GM12878 (cell line): Measurements from ENCODE around the gene FAM124B. TPM values are rescaled to one million over a fixed set of nuclear protein-coding genes. Genes with fewer than 3 reads are reported as not detected.

Experiments used
- ATAC-seq: fragments of 200-7000 bp; cut with Tn5 transposase; 3 replicates; pipeline ENCODE4 v1.9.1; 2020; ENCODE audit warnings: mild to moderate bottlenecking, moderate library complexity
- BruUV-seq: library from RNA; stranded (reverse); fragments of 400-500 nt; replicated peaks from 2 replicates; lab custom pipeline; 2021; lab: Mats Ljungman, UMichigan
- CTCF ChIA-PET: fragments of 300-600 bp; sonication (Branson Sonifier 250); formaldehyde crosslinking; extraction: SDS; loops from one replicate; lab custom pipeline; 2021; ENCODE audit warnings: inconsistent platforms; lab: Yijun Ruan, JAX
- POLR2A ChIA-PET: fragments of 350-600 bp; formaldehyde crosslinking; extraction: SDS; loops from one replicate; lab custom pipeline; 2021; ENCODE audit warnings: inconsistent platforms; lab: Charles Lee
- RAD21 ChIA-PET: fragments of 300-600 bp; sonication (Branson Sonifier 250); formaldehyde crosslinking; loops from one replicate; lab custom pipeline; 2023; ENCODE audit warnings: antibody characterized with exemption; ENCODE audit not compliant: unreplicated experiment; lab: Charles Lee
- SMC1A ChIA-PET: fragments of 300-600 bp; sonication (Branson Sonifier 250); formaldehyde crosslinking; loops from one replicate; lab custom pipeline; 2023; ENCODE audit not compliant: unreplicated experiment, uncharacterized antibody; lab: Charles Lee
- DNase-seq: peaks from one replicate; pipeline ENCODE4 v3.0.0-alpha.2; 2011; ENCODE audit warnings: low read depth, low spot score
- FAIRE-seq: peaks from 3 replicates; lab custom pipeline; 2011; peaks lifted over from hg19 to GRCh38; lab: Jason Lieb, UNC
- H2AFZ ChIP-seq: 2 replicates; pipeline ENCODE4 v1.6.0; 2011; ENCODE audit warnings: low read depth, low read length, control low read depth; ENCODE audit not compliant: control insufficient read depth
- H3K27ac ChIP-seq: 2 replicates; pipeline ENCODE4 v1.5.1; 2011; ENCODE audit warnings: control low read depth; ENCODE audit not compliant: control insufficient read depth, insufficient read depth
- H3K27me3 ChIP-seq, 2 experiments: replicated peaks in 1 of 2; 2 replicates each; pipeline versions ENCODE4 v1.6.0 to v1.6.1; 2011; ENCODE audit warnings: low read length in 1 of 2; ENCODE audit not compliant: control insufficient read depth in 2 of 2, insufficient read depth in 2 of 2
- H3K36me3 ChIP-seq, 2 experiments: 2 replicates each; pipeline ENCODE4 v1.5.1; 2011; ENCODE audit warnings: low read length in 1 of 2; ENCODE audit not compliant: control insufficient read depth in 2 of 2, insufficient read depth in 2 of 2
- H3K4me1 ChIP-seq: 2 replicates; pipeline ENCODE4 v1.6.1; 2011; ENCODE audit warnings: mild to moderate bottlenecking, low read length, moderate library complexity, mixed read lengths; ENCODE audit not compliant: control insufficient read depth, insufficient read depth
- H3K4me2 ChIP-seq: 2 replicates; pipeline ENCODE4 v1.6.0; 2011; ENCODE audit warnings: control low read depth; ENCODE audit not compliant: control insufficient read depth, insufficient read depth
- H3K4me3 ChIP-seq: fragments of 200-600 bp; sonication (generic); 2 replicates; pipeline ENCODE4 v1.5.1; 2016
- H3K79me2 ChIP-seq: 2 replicates; pipeline ENCODE4 v1.6.0; 2011; ENCODE audit warnings: low read length; ENCODE audit not compliant: control insufficient read depth, insufficient read depth
- H3K9ac ChIP-seq: 2 replicates; pipeline ENCODE4 v1.8.0; 2011; ENCODE audit warnings: low read length, control low read depth, mixed read lengths; ENCODE audit not compliant: control insufficient read depth, insufficient read depth
- H3K9me3 ChIP-seq: replicated peaks from 3 replicates; pipeline ENCODE4 v1.5.1; 2011; ENCODE audit warnings: mild to moderate bottlenecking, low read length; ENCODE audit not compliant: control insufficient read depth, insufficient read depth
- H4K20me1 ChIP-seq: 2 replicates; pipeline ENCODE4 v1.6.0; 2011; ENCODE audit not compliant: control insufficient read depth, insufficient read depth
- BACH1 ChIP-seq: fragments of 450-650 bp; IDR thresholded peaks from 2 replicates; pipeline ENCODE4 v1.6.1; 2017; ENCODE audit warnings: mild to moderate bottlenecking, borderline replicate concordance
- CHD2 ChIP-seq: IDR thresholded peaks from 2 replicates; pipeline ENCODE4 v1.6.1; 2011; ENCODE audit warnings: low read depth, low read length, improper control_type of control experiment, borderline replicate concordance
- PML ChIP-seq: IDR thresholded peaks from 2 replicates; pipeline ENCODE4 v1.6.1; 2012; ENCODE audit warnings: low read length, inconsistent platforms
- RFX5 ChIP-seq: IDR thresholded peaks from 2 replicates; pipeline ENCODE4 v1.6.1; 2011; ENCODE audit warnings: low read depth, low read length, improper control_type of control experiment
- SREBF1 ChIP-seq: IDR thresholded peaks from 2 replicates; pipeline ENCODE4 v1.6.1; 2012; ENCODE audit warnings: mild to moderate bottlenecking, low read length
- WGBS: methylation state at CpG from one replicate; pipeline ENCODE4 v1.1.6; 2016; ENCODE audit warnings: low lambda C conversion rate; ENCODE audit not compliant: insufficient replicate concordance, insufficient coverage; ENCODE audit errors: missing lambda C conversion rate; 5-methylcytosine and 5-hydroxymethylcytosine counted together
- in situ Hi-C: fragments of 300-500 bp; cut with MboI; formaldehyde crosslinking; loops from 9 replicates; pipeline ENCODE4 v1.14.3; 2018; ENCODE audit warnings: mixed read lengths
- intact Hi-C: fragments of 100-400 bp; cut with micrococcal nuclease; formaldehyde crosslinking; loops from one replicate; pipeline ENCODE4 v1.14.2; 2022; ENCODE audit not compliant: unreplicated experiment
- polyA plus RNA-seq, 11 experiments: library from polyadenylated mRNA; depleted of rRNA in 4 of 11; unstranded in 6 of 11; stranded (reverse) in 5 of 11; fragments of >200 nt; fragmentation: Nextera tagmentation in 4 of 11; fragmentation: Illumina TruSeq in 1 of 11; extraction: Ambion mirVana in 4 of 11; extraction: Trizol in 1 of 11; gene quantifications; 1 replicate in 1 of 11; 2 replicates in 10 of 11; pipeline versions ENCODE4 v1.2.1 to v1.2.3, GENCODE V29; 2011 to 2016; ENCODE audit warnings: inconsistent platforms in 2 of 11, missing spikeins in 2 of 11, low read depth in 1 of 11
- total RNA-seq, 4 experiments: library from RNA; depleted of rRNA in 3 of 4; stranded (reverse); fragments of >200 nt in 3 of 4; fragmentation: Illumina TruSeq in 1 of 4; extraction: Trizol in 1 of 4; gene quantifications; 2 replicates each; pipeline versions ENCODE4 v1.2.1 to v1.2.3, GENCODE V29; 2013 to 2021
- TF ChIP-seq, protein P1 (sequence below): fragments of 450-650 bp; IDR thresholded peaks from 2 replicates; pipeline ENCODE4 v1.6.1; 2017; ENCODE audit warnings: antibody characterized with exemption, mild to moderate bottlenecking, moderate library complexity
- TF ChIP-seq, protein P2 (sequence below): IDR thresholded peaks from 2 replicates; pipeline ENCODE4 v1.6.1; 2012; ENCODE audit warnings: low read depth, low read length, improper control_type of control experiment

Gene FAM124B
- total and polyA plus RNA-seq, 10 of the 15 experiments (the other 5 are each of a cell fraction or from before 2014, with no cell fraction given), result not detected

GRCh38 chr2:224433442-224433841 is 31.5 kb upstream of the FAM124B start:
- no peak for FAIRE-seq
- RAD21 ChIA-PET, result no interaction called here
- BruUV-seq, result no TSS peak

More at GRCh38 chr2:224433442-224433841, 31.5 kb upstream of the FAM124B start:
- in situ Hi-C loops, result no loop called here
- no peaks in the 10 kb centered on the region for H3K36me3 ChIP-seq
- H3K4me3 ChIP-seq, result no peak overlapping the region
- POLR2A ChIA-PET, result interaction anchor here (0.6 kb wide), 1 partner anchor 391 kb away, joined by 4 read pairs; no protein-coding TSS in a partner anchor
- TF ChIP-seq BACH1 (no peak), PML (no peak), RFX5 (no peak), CHD2 (no peak), SREBF1 (no peak)
- TF ChIP-seq, protein P1, sequence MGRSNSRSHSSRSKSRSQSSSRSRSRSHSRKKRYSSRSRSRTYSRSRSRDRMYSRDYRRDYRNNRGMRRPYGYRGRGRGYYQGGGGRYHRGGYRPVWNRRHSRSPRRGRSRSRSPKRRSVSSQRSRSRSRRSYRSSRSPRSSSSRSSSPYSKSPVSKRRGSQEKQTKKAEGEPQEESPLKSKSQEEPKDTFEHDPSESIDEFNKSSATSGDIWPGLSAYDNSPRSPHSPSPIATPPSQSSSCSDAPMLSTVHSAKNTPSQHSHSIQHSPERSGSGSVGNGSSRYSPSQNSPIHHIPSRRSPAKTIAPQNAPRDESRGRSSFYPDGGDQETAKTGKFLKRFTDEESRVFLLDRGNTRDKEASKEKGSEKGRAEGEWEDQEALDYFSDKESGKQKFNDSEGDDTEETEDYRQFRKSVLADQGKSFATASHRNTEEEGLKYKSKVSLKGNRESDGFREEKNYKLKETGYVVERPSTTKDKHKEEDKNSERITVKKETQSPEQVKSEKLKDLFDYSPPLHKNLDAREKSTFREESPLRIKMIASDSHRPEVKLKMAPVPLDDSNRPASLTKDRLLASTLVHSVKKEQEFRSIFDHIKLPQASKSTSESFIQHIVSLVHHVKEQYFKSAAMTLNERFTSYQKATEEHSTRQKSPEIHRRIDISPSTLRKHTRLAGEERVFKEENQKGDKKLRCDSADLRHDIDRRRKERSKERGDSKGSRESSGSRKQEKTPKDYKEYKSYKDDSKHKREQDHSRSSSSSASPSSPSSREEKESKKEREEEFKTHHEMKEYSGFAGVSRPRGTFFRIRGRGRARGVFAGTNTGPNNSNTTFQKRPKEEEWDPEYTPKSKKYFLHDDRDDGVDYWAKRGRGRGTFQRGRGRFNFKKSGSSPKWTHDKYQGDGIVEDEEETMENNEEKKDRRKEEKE, result no peak
- TF ChIP-seq, protein P2, sequence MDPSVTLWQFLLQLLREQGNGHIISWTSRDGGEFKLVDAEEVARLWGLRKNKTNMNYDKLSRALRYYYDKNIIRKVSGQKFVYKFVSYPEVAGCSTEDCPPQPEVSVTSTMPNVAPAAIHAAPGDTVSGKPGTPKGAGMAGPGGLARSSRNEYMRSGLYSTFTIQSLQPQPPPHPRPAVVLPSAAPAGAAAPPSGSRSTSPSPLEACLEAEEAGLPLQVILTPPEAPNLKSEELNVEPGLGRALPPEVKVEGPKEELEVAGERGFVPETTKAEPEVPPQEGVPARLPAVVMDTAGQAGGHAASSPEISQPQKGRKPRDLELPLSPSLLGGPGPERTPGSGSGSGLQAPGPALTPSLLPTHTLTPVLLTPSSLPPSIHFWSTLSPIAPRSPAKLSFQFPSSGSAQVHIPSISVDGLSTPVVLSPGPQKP, result no peak
- no peak for ATAC-seq
- CTCF ChIA-PET, result no interaction called here
- H3K9me3 ChIP-seq, result no peaks in the 10 kb centered on the region
- SMC1A ChIA-PET, result no interaction called here
- no peak overlapping the region for H3K4me2 ChIP-seq
- DNase-seq, result no peak
- H2AFZ ChIP-seq, result no peak overlapping the region
- WGBS, result 35% methylated on average over 10 of the region's 10 CpGs
- no peak overlapping the region for H3K9ac ChIP-seq
- H3K27ac ChIP-seq, result no peak overlapping the region
- no peaks in the 10 kb centered on the region for H3K79me2 ChIP-seq
- intact Hi-C loops, result no loop called here
- H3K4me1 ChIP-seq, result no peaks in the 10 kb centered on the region
- no peaks in the 10 kb centered on the region for H4K20me1 ChIP-seq
- H3K27me3 ChIP-seq, result no peaks in the 10 kb centered on the region; a peak in 2 of 4 replicates
